NCI-H774 (cell line): ENCODE results near the gene GPR161.

Experiments
- DNase-seq: peaks from one replicate; lab custom pipeline; 2025; lab: John Stamatoyannopoulos, UW

GPR161 gene

GRCh38 chr1:168148916-168149315 is 12.2 kb upstream of the GPR161 start:
- no peak for DNase-seq

- no peak for DNase-seq
Observed at GRCh38 chr1:168146626-168147025, 9.9 kb upstream of the GPR161 start.

- no peak for DNase-seq
Observed at GRCh38 chr1:168146160-168146539, 9.4 kb upstream of the GPR161 start.

GRCh38 chr1:168145184-168146159 is 8.7 kb upstream of the GPR161 start:
- DNase-seq, result peak; percentile 87

- DNase-seq, result no peak
Observed at GRCh38 chr1:168141871-168142385, 5.2 kb upstream of the GPR161 start.

- no peak for DNase-seq
Observed at GRCh38 chr1:168139070-168139469, 2.3 kb upstream of the GPR161 start.

- DNase-seq, result no peak
Observed at GRCh38 chr1:168138134-168138533, 1.4 kb upstream of the GPR161 start.

- DNase-seq, result no peak
Observed at GRCh38 chr1:168137515-168137821, 738 bp upstream of the GPR161 start.

- DNase-seq, result no peak
Observed at GRCh38 chr1:168135921-168136708, 615 bp downstream of the GPR161 start.

- DNase-seq, result no peak
Observed at GRCh38 chr1:168135116-168135920, 1.4 kb downstream of the GPR161 start.

- DNase-seq, result no peak
Observed at GRCh38 chr1:168134642-168135041, 2.1 kb downstream of the GPR161 start.

- DNase-seq, result no peak
Observed at GRCh38 chr1:168134132-168134531, 2.6 kb downstream of the GPR161 start.

GRCh38 chr1:168129933-168130332 is 6.8 kb downstream of the GPR161 start:
- no peak for DNase-seq

GRCh38 chr1:168127503-168127902 is 9.2 kb downstream of the GPR161 start:
- DNase-seq, result no peak

GRCh38 chr1:168125051-168125450 is 11.7 kb downstream of the GPR161 start:
- DNase-seq, result no peak

GRCh38 chr1:168121401-168122011 is 15.2 kb downstream of the GPR161 start:
- no peak for DNase-seq

- DNase-seq, result no peak
Observed at GRCh38 chr1:168119750-168120149, 17.0 kb downstream of the GPR161 start.

GRCh38 chr1:168116327-168116799 is 20.4 kb downstream of the GPR161 start:
- DNase-seq, result no peak

- DNase-seq, result peak; percentile 14
Observed at GRCh38 chr1:168114845-168115244, 21.9 kb downstream of the GPR161 start.

- no peak for DNase-seq
Observed at GRCh38 chr1:168112673-168113305, 23.9 kb downstream of the GPR161 start.
